BLaER1 (cell line): ENCODE data around the gene SHANK3.
A peak's percentile ranks its signal among the peaks of the same experiment; 100 is the strongest.

ENCODE experiments used
- H3K27ac ChIP-seq: shearing (Covaris generic); formaldehyde crosslinking; 2 replicates; pipeline ENCODE4 v1.8.1; 2022
- H3K27me3 ChIP-seq: shearing (Covaris generic); formaldehyde crosslinking; 2 replicates; pipeline ENCODE4 v1.8.1; 2022
- H3K36me3 ChIP-seq: shearing (Covaris generic); formaldehyde crosslinking; 2 replicates; pipeline ENCODE4 v1.8.1; 2022
- H3K4me1 ChIP-seq: shearing (Covaris generic); formaldehyde crosslinking; 2 replicates; pipeline ENCODE4 v1.8.1; 2022
- H3K4me2 ChIP-seq: shearing (Covaris generic); formaldehyde crosslinking; 2 replicates; pipeline ENCODE4 v1.8.1; 2022
- H3K4me3 ChIP-seq: shearing (Covaris generic); formaldehyde crosslinking; 2 replicates; pipeline ENCODE4 v1.8.1; 2022
- H3K9ac ChIP-seq: shearing (Covaris generic); formaldehyde crosslinking; 2 replicates; pipeline ENCODE4 v1.8.1; 2022
- H3K9me3 ChIP-seq: shearing (Covaris generic); formaldehyde crosslinking; 2 replicates; pipeline ENCODE4 v1.8.1; 2022
- H4K20me1 ChIP-seq: shearing (Covaris generic); formaldehyde crosslinking; 2 replicates; pipeline ENCODE4 v1.8.1; 2022
- Cebpa-rat ChIP-seq: shearing (Covaris generic); IDR thresholded peaks from 2 replicates; pipeline ENCODE4 v1.8.1; 2022

Gene SHANK3

GRCh38 chr22:50672471-50673230 lies at the start of gene SHANK3:
Gene SHANK3, plus strand, starts transcription at chr22:50672823.
- TF ChIP-seq Cebpa-rat, result no peak
- peak within 1 kb of the TSS; percentile 89 for H3K4me3 ChIP-seq

GRCh38 chr22:50624347-50625130 lies 48.1 kb upstream of the SHANK3 start:
- Histone ChIP-seq H3K9me3 (no peaks in the 10 kb centered on the region), H3K9ac (no peak overlapping the region), H4K20me1 (no peaks in the 10 kb centered on the region), H3K4me1 (peaks cover 59% of the 10 kb centered on the region), H3K4me3 (no peak overlapping the region), H3K27ac (no peak overlapping the region), H3K36me3 (peaks cover 18% of the 10 kb centered on the region; the same call in 1 of the 2 replicates), H3K4me2 (no peak overlapping the region), H3K27me3 (no peaks in the 10 kb centered on the region)
- TF ChIP-seq Cebpa-rat, result no peak

More at GRCh38 chr22:50672471-50673230, at the start of gene SHANK3:
- Histone ChIP-seq H3K36me3 (peaks cover 21% of the 10 kb centered on the region), H4K20me1 (peaks cover 29% of the 10 kb centered on the region), H3K4me2 (peak within 1 kb of the TSS; percentile 96), H3K9me3 (no peaks in the 10 kb centered on the region), H3K27ac (peak within 1 kb of the TSS; percentile 94), H3K4me1 (peaks cover 47% of the 10 kb centered on the region), H3K9ac (peak within 1 kb of the TSS; percentile 89), H3K27me3 (no peaks in the 10 kb centered on the region)

GRCh38 chr22:50625131-50625567 lies 47.5 kb upstream of the SHANK3 start:
- Histone ChIP-seq H4K20me1 (no peaks in the 10 kb centered on the region), H3K9ac (no peak overlapping the region), H3K9me3 (no peaks in the 10 kb centered on the region), H3K27me3 (no peaks in the 10 kb centered on the region), H3K4me3 (no peak overlapping the region), H3K36me3 (peaks cover 18% of the 10 kb centered on the region; the same call in 1 of the 2 replicates), H3K4me1 (peaks cover 58% of the 10 kb centered on the region), H3K27ac (no peak overlapping the region), H3K4me2 (no peak overlapping the region)
- no peak for TF ChIP-seq Cebpa-rat

GRCh38 chr22:50625568-50626313 lies 46.9 kb upstream of the SHANK3 start:
- Histone ChIP-seq H3K9me3 (no peaks in the 10 kb centered on the region), H3K27me3 (no peaks in the 10 kb centered on the region), H3K4me2 (no peak overlapping the region), H3K4me1 (peaks cover 56% of the 10 kb centered on the region), H3K36me3 (peaks cover 18% of the 10 kb centered on the region; the same call in 1 of the 2 replicates), H3K4me3 (no peak overlapping the region), H3K9ac (no peak overlapping the region), H4K20me1 (no peaks in the 10 kb centered on the region), H3K27ac (no peak overlapping the region)
- TF ChIP-seq Cebpa-rat, result no peak

- Histone ChIP-seq H3K27ac (no peak overlapping the region), H3K9ac (no peak overlapping the region), H3K27me3 (no peaks in the 10 kb centered on the region), H4K20me1 (no peaks in the 10 kb centered on the region), H3K36me3 (peaks cover 18% of the 10 kb centered on the region; the same call in 1 of the 2 replicates), H3K4me1 (peaks cover 49% of the 10 kb centered on the region), H3K9me3 (no peaks in the 10 kb centered on the region), H3K4me2 (peak overlapping the region; percentile 96; the same call in 1 of the 2 replicates), H3K4me3 (no peak overlapping the region)
- no peak for TF ChIP-seq Cebpa-rat
Measured at GRCh38 chr22:50626314-50626849, 46.2 kb upstream of the SHANK3 start.

GRCh38 chr22:50626850-50627641 lies 45.6 kb upstream of the SHANK3 start:
- Histone ChIP-seq H3K27ac (peak overlapping the region; percentile 80), H3K36me3 (peaks cover 18% of the 10 kb centered on the region; the same call in 1 of the 2 replicates), H4K20me1 (no peaks in the 10 kb centered on the region), H3K9me3 (no peaks in the 10 kb centered on the region), H3K4me3 (peak overlapping the region; percentile 86), H3K4me2 (peak overlapping the region; percentile 96), H3K9ac (peak overlapping the region; percentile 90), H3K27me3 (no peaks in the 10 kb centered on the region), H3K4me1 (peaks cover 43% of the 10 kb centered on the region)
- TF ChIP-seq Cebpa-rat, result no peak

- Histone ChIP-seq H4K20me1 (no peaks in the 10 kb centered on the region), H3K27ac (peak within 1 kb of the TSS; percentile 88), H3K27me3 (no peaks in the 10 kb centered on the region), H3K4me2 (peak within 1 kb of the TSS; percentile 96), H3K9me3 (no peaks in the 10 kb centered on the region), H3K4me1 (peaks cover 38% of the 10 kb centered on the region), H3K4me3 (peak within 1 kb of the TSS; percentile 86), H3K9ac (peak within 1 kb of the TSS; percentile 90), H3K36me3 (peaks cover 18% of the 10 kb centered on the region; the same call in 1 of the 2 replicates)
- no peak for TF ChIP-seq Cebpa-rat
Measured at GRCh38 chr22:50627642-50628542, 44.7 kb upstream of the SHANK3 start, which contains the start of gene ARSA. Gene ARSA, minus strand, starts transcription at chr22:50628152. Its CDS starts 373 bp downstream, at chr22:50627779.

GRCh38 chr22:50628543-50629134 lies 44.0 kb upstream of the SHANK3 start:
- Histone ChIP-seq H3K27me3 (no peaks in the 10 kb centered on the region), H3K27ac (peak overlapping the region; percentile 88)
- no peak for TF ChIP-seq Cebpa-rat

More at GRCh38 chr22:50628543-50629134, 44.0 kb upstream of the SHANK3 start:
- Histone ChIP-seq H3K4me2 (peak overlapping the region; percentile 94), H3K9ac (peak overlapping the region; percentile 90), H3K36me3 (peaks cover 18% of the 10 kb centered on the region; the same call in 1 of the 2 replicates), H3K4me3 (peak overlapping the region; percentile 86), H3K4me1 (peaks cover 34% of the 10 kb centered on the region), H3K9me3 (no peaks in the 10 kb centered on the region), H4K20me1 (no peaks in the 10 kb centered on the region)
